Femur (tissue), 1 donor: ENCODE results near the gene RPS6KA2.
A peak's percentile ranks its signal among the peaks of the same experiment; 100 is the strongest.

Experiments
- DNase-seq: peaks from one replicate; pipeline ENCODE4 v3.0.0-alpha.2; 2017

RPS6KA2 gene

GRCh38 chr6:166461821-166462460, 165.1 kb downstream of the RPS6KA2 start:
- peak; percentile 11 for DNase-seq

DNA sequence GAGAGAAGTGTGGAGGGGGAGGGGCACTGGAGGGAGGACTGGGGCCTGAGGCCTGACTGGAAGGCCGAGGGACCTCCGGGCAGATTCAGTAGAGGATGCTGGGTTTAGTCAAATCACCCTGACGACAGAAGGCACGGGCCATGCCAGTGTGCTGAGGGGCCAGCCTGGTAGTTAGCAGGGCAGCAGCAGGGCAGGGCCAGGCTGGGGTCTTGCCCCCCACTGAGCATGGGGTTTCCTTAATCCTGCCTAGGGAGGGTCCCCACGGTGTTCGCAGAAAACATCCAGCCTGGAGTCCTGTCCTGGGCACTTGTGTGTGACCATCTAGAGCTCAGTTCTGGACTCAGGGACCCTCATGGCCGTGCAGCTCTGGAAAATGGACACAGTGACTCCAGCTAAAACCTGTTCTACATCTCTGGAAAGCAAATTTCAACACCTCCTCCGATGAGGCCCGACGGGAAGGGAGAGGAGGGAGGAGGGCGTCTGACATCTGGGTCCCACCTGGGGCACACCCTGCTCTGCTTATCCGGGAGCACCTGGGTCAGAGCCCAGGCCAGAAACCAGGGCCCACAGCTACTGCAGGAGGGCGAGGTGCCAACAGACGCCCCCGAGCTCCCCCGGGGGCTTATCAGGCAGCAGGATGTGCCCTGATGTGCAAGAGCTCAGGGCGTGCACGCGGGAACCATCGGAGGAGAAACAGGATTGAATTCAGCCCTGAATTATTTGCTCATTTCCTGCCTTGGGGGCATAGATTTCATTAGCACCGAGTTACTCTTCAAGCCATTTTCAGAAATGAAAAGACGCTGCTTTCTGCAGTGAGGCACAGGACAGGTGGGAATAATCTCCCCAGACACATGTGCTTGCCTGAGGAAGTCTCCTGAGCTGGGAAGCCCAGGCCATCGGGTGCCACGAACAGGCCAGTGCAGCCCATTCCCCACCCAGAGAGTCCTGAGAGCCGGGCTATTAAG, 166.3 kb downstream of the RPS6KA2 start:
- peak; percentile 20 for DNase-seq

DNA sequence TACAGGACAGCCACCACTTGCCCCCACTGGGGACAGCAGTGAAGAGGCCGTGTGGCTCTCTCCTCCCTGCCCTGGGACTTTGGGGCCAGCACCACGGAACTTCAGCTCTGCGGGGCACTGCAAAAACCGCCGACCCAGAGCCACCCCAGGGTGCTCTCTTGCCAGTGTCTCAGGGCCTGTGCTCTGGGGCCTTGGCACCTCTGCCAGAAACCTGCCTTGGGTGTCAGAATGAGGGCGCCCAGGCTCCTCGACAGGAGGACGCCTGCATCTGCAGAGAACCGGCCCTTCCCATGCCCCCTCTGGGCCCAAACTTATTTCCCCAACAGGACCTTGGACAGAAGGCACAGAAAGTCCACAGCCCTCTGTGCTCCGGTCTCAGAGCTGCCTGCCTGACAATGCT, 167.1 kb downstream of the RPS6KA2 start:
- peak; percentile 8 for DNase-seq

DNA sequence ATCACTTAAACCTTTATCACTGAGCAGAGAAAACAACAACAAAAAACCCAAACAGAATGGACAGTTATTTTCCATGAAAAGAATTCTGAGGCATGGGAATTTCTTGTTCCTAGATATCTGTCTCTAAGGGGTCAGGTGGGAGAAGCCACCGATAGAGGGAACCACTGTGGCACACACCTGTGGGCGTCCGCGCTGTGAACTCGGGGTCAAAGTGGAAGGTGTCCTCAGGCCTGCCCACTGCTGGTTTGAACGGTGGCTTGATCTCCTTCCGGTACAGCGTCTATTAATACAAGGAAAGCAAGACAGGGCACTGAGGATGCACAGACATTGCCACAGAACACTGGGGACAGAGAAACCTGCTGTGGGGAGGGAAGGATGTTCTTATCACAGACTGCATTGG, 167.8 kb downstream of the RPS6KA2 start:
- peak; percentile 8 for DNase-seq

DNA sequence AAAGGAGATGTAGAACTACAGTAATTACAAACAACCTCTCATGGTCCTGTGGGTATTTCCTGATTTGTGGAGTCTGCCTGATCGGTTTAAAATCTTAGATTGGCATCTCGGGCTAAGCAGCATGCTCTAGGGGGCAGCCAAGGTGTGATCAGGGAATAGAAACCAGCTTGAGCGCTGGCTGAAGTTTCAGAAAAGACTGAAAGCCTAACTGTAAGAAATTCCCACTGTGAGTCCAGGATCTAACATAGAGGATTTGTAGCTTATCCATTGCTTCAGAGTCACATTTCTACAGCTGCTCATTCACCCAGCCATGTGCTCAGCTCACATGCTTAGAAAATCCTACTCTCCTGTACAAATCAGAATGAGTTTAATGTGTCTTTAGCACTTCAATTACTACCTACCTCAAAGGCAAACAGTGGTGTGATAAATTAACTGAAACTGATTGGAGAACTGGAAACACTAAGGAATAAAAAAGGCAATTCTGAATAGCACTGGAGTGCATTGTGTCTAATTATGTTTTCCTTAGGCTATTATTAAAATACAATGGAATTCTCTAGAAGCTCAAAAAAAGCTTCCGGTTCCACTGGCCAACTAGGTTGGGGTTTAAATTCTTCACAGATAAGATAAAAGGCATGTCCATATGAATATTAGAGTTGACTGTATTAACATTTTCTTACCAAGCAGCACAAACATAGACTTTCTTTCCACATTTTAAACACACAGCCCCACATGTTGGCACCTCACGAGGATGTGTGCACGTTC, 170.5 kb downstream of the RPS6KA2 start:
- DNase-seq = peak; percentile 18

DNA sequence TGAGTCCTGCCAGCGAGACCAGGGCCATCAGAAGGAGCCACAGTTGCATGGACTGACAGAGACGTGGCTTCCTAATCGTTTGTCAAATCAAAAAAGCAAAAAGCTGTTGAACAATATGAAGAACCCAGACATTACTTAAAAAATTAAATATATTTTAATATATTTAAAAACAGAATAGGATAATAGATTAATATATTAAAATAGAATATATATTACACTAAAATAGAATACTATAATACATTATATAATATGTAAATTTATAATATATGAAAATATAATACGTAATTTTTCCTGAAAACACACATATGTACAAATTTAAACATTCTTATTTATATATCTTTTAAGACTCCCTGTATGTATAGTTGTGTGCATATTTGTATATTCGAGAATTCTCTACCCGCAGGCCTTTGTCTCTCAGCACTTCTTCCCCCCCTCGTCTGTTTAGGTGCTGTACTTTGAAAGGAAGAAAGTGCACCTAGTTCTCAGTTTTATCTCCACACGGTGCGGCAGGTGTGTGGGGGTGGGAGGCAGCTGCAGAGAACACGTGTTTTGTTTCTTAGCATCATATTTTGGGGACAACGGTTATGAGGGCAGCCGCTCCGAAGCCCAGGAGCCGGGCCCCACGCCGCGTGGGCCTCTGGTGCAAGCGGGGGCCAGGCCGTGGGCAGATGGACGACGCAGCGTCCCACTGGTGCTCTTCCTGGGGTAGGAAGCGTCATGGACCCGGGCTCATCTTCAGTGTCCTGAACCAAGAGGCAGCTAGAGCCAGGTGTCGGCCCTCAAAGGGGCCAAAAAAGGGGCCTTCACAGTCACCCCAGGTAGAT, 172.1 kb downstream of the RPS6KA2 start:
- peak; percentile 4 for DNase-seq

- DNase-seq = no peak
Measured at GRCh38 chr6:166453651-166454050, 173.4 kb downstream of the RPS6KA2 start.

- DNase-seq = peak; percentile 12
Measured at GRCh38 chr6:166450167-166450873, 176.7 kb downstream of the RPS6KA2 start.

- DNase-seq = no peak
Measured at GRCh38 chr6:166449641-166450040, 177.4 kb downstream of the RPS6KA2 start.

- DNase-seq = no peak
Measured at GRCh38 chr6:166449036-166449435, 178.0 kb downstream of the RPS6KA2 start.

- DNase-seq = peak; percentile 8
Measured at GRCh38 chr6:166448432-166448831, 178.6 kb downstream of the RPS6KA2 start.

DNA sequence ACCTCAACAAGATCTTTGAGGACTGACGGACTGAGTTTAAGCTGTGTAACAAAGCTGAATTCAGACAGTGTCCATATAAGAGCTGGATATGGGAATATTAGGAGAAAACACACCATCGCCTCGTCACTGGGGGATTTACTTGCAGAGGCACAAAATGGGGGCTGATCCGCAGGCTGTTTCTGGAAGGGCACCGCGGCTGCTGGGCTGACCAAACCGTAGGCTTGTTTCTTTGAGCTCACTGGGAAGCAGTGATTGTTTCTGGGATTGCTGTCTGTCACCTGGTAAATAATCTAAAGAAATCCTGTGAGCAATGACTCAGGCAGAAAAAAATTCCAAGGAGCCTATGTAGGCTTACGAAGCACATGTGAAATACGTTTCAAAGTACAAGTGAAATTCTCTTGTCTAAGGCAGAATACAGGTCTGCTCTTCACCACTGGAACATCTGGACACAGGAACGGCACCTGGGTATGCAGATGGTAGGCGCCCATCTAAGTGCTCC, 180.4 kb downstream of the RPS6KA2 start:
- DNase-seq = no peak

- DNase-seq = peak; percentile 8
Measured at GRCh38 chr6:166446146-166446545, 180.9 kb downstream of the RPS6KA2 start.

- no peak for DNase-seq
Measured at GRCh38 chr6:166444446-166444845, 182.6 kb downstream of the RPS6KA2 start.

DNA sequence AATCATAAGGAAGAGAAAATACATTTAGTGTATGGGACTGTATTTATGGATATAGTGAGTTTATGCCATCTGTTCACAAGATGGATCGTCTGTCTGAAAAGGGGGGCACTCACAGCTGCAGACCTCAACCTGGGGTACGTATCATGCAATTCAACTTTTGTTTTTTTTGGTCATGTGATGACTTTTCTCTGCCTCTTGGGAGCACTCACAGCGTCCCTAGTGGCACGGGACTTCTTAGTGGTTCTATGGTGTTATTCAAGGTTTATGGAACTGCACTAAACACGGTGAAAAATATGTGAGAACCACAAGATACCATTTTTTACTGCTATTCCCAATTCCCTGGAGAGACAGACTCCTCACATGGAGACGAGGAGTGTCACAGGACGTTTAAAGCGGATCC, 183.9 kb downstream of the RPS6KA2 start:
- no peak for DNase-seq

DNA sequence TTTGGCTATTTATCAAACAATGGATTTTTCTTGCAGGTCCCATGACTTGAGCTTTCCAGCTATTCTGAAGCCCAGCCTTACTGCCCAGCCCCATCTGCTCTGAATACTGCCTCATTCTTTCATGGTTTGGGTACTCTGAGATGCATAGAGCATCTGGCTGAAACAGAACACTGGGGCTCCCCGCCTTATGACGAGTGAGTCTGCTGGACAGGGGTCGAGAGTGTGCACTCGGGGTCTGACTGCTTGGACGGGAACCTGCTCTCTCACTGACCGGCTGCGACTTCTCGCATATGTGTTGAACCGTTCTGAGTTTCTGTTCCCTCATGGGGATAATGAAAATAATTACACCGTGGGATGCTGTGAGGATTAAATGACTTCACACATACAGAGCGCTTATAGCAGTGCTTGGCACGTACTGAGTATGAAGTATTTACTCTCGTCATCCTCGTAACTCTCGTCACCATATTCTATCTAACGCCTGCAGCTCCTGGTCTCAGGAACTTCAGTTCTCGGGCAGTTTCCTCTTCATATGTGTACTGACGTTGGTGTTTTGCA, 184.8 kb downstream of the RPS6KA2 start:
- DNase-seq = no peak

DNA sequence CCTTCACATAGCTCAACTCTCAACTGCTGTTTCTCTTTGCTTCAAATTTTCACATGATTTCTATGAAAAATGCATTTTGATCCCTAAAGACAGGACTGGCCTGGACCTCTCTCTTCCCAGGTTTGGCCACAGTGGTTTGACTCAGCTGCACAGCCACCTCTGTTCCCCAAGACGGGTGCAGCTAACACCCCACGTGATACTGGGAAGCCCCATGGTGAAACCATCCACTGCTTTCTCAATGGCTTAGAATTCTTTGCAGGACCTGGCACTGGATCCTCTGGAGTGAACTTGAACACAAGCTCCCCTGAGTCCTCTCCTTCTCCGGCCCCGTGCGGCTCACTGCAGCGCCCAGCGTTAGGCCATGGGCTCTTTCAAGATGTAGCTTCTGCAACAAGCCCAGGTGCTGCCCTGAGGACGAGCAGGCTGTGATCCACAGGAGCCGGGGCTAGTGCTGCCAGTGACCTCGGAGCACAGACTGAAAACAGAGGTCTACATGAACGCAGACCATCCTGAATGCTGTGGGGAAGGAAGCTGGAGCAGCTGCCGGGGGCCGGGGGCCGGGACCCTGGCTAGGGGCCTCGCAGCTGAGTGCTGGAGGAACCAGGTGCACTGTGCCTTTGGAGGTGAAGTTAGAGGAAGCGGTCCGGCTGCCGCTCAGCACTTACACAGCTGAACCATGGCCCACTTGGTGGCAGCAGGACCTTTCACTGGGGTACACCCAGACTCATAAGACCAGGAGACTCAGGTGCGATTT, 185.5 kb downstream of the RPS6KA2 start:
- no peak for DNase-seq

GRCh38 chr6:166440729-166441128, 186.3 kb downstream of the RPS6KA2 start:
- DNase-seq = no peak

GRCh38 chr6:166440106-166440505, 186.9 kb downstream of the RPS6KA2 start:
- no peak for DNase-seq

DNA sequence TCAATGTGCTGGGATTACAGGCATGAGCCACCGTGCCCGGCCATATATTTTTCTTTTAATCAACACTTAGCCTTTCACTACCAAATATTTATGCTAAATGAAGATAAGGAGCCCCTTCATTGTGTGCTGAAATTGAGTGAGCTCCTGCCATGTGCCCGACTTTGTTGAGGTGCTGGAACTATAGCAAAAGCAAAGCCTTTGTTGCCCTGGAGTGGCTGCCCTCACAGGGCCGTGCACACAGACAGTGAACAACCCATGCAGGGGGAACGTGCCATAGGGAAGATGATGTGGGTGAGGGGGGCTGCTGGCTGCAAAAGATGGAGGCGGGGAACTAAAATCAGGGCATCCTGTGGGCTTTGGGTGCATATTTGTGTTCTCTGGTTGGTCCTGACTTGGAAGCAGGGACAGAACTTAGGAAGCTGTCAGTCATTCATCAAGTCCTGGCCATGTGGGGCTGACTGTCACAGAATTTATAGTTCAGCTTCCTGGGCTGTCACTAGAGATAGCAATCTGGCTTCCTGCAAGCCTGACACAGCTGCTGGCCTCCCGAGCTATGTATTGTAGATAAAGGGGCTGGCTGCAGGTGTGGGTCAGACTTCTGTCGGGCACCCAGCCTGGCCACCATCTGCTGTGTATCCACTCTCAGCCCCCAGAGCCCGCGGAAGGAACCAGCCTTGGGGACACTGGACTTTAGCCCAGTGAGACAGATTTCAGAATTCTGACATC, 187.5 kb downstream of the RPS6KA2 start:
- DNase-seq = no peak
